ENCODE results near the gene COL4A1. TPM values are rescaled to one million over a fixed set of nuclear protein-coding genes. Genes with fewer than 3 reads are reported as not detected.
A peak's percentile ranks its signal among the peaks of the same experiment; 100 is the strongest.

Gene COL4A1
- polyA plus RNA-seq, 1 donor (not counting 4 experiments of a cell fraction or from before 2014, with no cell fraction given), result 22.3 TPM

DNA sequence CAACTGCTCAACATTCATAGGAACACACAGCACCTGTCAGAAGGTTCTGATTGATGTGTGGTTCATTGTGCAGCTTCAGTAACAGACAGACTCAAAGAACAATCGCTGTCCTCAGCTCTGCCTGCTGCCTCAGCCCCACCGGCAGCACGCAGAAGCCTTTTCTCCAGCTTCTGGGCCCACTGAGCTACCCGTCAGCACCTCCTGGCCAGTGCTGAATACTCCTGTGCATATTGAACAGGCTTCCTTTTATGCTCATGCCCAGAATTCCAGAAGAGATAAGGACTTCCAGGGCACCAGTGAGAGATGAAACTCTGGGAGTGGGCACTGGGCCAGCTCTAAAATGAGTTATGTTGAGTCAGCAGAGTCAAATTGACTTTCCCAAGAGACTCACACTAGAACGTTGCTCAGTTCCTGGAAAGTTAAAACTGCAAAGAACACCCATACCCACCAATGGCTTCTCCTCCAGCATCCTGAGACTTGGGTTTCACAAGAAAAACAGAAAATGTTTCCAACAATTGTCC is 119.3 kb downstream of the COL4A1 start:
- no peaks in the 10 kb centered on the region for H3K79me2 ChIP-seq (ENCODE audit: control insufficient read depth, insufficient read depth, low read length)
- H2AFZ ChIP-seq (ENCODE audit: control insufficient read depth, low read length), result no peak overlapping the region
- no peak overlapping the region for H3K9ac ChIP-seq (ENCODE audit: control insufficient read depth, extremely low read depth, insufficient read depth, low read length)
- H3K27me3 ChIP-seq (ENCODE audit: control insufficient read depth, extremely low read depth, insufficient read depth, low read length), result no peaks in the 10 kb centered on the region
- H3K4me3 ChIP-seq (ENCODE audit: control insufficient read depth in 2 of 3, extremely low read depth in 1 of 3, insufficient read depth in 2 of 3, low read depth in 1 of 3, low read length in 3 of 3), result no peak overlapping the region
- H3K27ac ChIP-seq (ENCODE audit: control insufficient read depth, insufficient read depth, low read length), result no peak overlapping the region
- H3K4me2 ChIP-seq (ENCODE audit: control insufficient read depth, extremely low read depth, insufficient read depth, low read depth, low read length), result no peak overlapping the region
- H3K9me3 ChIP-seq (ENCODE audit: control insufficient read depth, low read depth, low read length), result no peaks in the 10 kb centered on the region
- peak; percentile 20 for FAIRE-seq
- H3K36me3 ChIP-seq (ENCODE audit: control insufficient read depth in 2 of 2, extremely low read depth in 1 of 2, insufficient read depth in 2 of 2, low read length in 2 of 2), result peaks cover 7 to 34% of the 10 kb centered on the region in 2 experiments
- TF ChIP-seq, protein P1, sequence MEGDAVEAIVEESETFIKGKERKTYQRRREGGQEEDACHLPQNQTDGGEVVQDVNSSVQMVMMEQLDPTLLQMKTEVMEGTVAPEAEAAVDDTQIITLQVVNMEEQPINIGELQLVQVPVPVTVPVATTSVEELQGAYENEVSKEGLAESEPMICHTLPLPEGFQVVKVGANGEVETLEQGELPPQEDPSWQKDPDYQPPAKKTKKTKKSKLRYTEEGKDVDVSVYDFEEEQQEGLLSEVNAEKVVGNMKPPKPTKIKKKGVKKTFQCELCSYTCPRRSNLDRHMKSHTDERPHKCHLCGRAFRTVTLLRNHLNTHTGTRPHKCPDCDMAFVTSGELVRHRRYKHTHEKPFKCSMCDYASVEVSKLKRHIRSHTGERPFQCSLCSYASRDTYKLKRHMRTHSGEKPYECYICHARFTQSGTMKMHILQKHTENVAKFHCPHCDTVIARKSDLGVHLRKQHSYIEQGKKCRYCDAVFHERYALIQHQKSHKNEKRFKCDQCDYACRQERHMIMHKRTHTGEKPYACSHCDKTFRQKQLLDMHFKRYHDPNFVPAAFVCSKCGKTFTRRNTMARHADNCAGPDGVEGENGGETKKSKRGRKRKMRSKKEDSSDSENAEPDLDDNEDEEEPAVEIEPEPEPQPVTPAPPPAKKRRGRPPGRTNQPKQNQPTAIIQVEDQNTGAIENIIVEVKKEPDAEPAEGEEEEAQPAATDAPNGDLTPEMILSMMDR (optimal IDR thresholded peaks at IDR 0.05 in 1 of 3, IDR thresholded peaks at IDR 0.05 in 1 of 3, conservative IDR thresholded peaks at IDR 0.05 in 1 of 3; ENCODE audit: extremely low read depth in 1 of 3, insufficient read depth in 2 of 3, low read length in 3 of 3), result no peak
- TF ChIP-seq EZH2 (IDR thresholded peaks at IDR 0.05; ENCODE audit: low read length), result no peak
- no peak for DNase-seq (ENCODE audit: low read depth, low spot score)
- dilution Hi-C loops (cut with MboI; ENCODE audit: extremely low pct_ligation_motif_present, low sequenced_read_pairs), result no loop called here
- peaks cover 4% of the 10 kb centered on the region for H3K4me1 ChIP-seq (ENCODE audit: control insufficient read depth, extremely low read depth, insufficient read depth, low read length)
- H3K9me1 ChIP-seq (ENCODE audit: control insufficient read depth, extremely low read depth, insufficient read depth, low read length), result peaks cover 2% of the 10 kb centered on the region
- no peaks in the 10 kb centered on the region for H4K20me1 ChIP-seq (ENCODE audit: control insufficient read depth, extremely low read depth, insufficient read depth, low read length)

- Histone ChIP-seq H3K4me3 (ENCODE audit: control insufficient read depth in 2 of 3, extremely low read depth in 1 of 3, insufficient read depth in 2 of 3, low read depth in 1 of 3, low read length in 3 of 3) (no peak overlapping the region), H3K79me2 (ENCODE audit: control insufficient read depth, insufficient read depth, low read length) (no peaks in the 10 kb centered on the region), H3K27ac (ENCODE audit: control insufficient read depth, insufficient read depth, low read length) (no peak overlapping the region), H3K4me1 (ENCODE audit: control insufficient read depth, extremely low read depth, insufficient read depth, low read length) (peaks cover 4% of the 10 kb centered on the region), H3K9ac (ENCODE audit: control insufficient read depth, extremely low read depth, insufficient read depth, low read length) (no peak overlapping the region), H2AFZ (ENCODE audit: control insufficient read depth, low read length) (no peak overlapping the region), H3K36me3 (ENCODE audit: control insufficient read depth in 2 of 2, extremely low read depth in 1 of 2, insufficient read depth in 2 of 2, low read length in 2 of 2) (peaks cover 8 to 35% of the 10 kb centered on the region in 2 experiments), H3K27me3 (ENCODE audit: control insufficient read depth, extremely low read depth, insufficient read depth, low read length) (no peaks in the 10 kb centered on the region), H3K4me2 (ENCODE audit: control insufficient read depth, extremely low read depth, insufficient read depth, low read depth, low read length) (no peak overlapping the region), H3K9me3 (ENCODE audit: control insufficient read depth, low read depth, low read length) (no peaks in the 10 kb centered on the region), H4K20me1 (ENCODE audit: control insufficient read depth, extremely low read depth, insufficient read depth, low read length) (no peaks in the 10 kb centered on the region), H3K9me1 (ENCODE audit: control insufficient read depth, extremely low read depth, insufficient read depth, low read length) (peaks cover 2% of the 10 kb centered on the region)
- dilution Hi-C loops (cut with MboI; ENCODE audit: extremely low pct_ligation_motif_present, low sequenced_read_pairs), result no loop called here
- DNase-seq (ENCODE audit: low read depth, low spot score) (no peak), FAIRE-seq (no peak)
- TF ChIP-seq, protein P1 (optimal IDR thresholded peaks at IDR 0.05 in 1 of 3, IDR thresholded peaks at IDR 0.05 in 1 of 3, conservative IDR thresholded peaks at IDR 0.05 in 1 of 3; ENCODE audit: extremely low read depth in 1 of 3, insufficient read depth in 2 of 3, low read length in 3 of 3), result no peak
- TF ChIP-seq EZH2 (IDR thresholded peaks at IDR 0.05; ENCODE audit: low read length), result no peak
These were observed 120.6 kb downstream of the COL4A1 start for GRCh38 chr13:110186231-110186855.

All from keratinocyte (primary cell).